NB4 (cell line): Measurements from ENCODE around the gene KDM1B.

ENCODE experiments used
- CTCF ChIP-seq: IDR thresholded peaks from one replicate; pipeline ENCODE4 v1.5.1; 2012; ENCODE audit warnings: low read depth, low read length
- MAX ChIP-seq: IDR thresholded peaks from 2 replicates; pipeline ENCODE4 v1.6.1; 2011; ENCODE audit warnings: low read depth, low read length
- MYC ChIP-seq: IDR thresholded peaks from 2 replicates; pipeline ENCODE4 v1.6.1; 2011; ENCODE audit warnings: low read depth, low read length
- POLR2A ChIP-seq: IDR thresholded peaks from 2 replicates; pipeline ENCODE4 v1.6.1; 2011; ENCODE audit warnings: mild to moderate bottlenecking; ENCODE audit not compliant: insufficient read length; ENCODE audit errors: extremely low read depth

GRCh38 chr6:18253635-18254034, 98.4 kb downstream of the KDM1B start:
- TF ChIP-seq CTCF (no peak), POLR2A (no peak), MAX (no peak), MYC (no peak)
